HG02885 (cell line): ENCODE measurements around the gene SNX11.

Experiments used
- ATAC-seq: cut with Tn5 transposase; IDR thresholded peaks from one replicate; pipeline ENCODE4 v1.9.1; 2021; ENCODE audit warnings: mild to moderate bottlenecking; ENCODE audit not compliant: unreplicated experiment, poor library complexity

Gene SNX11

GRCh38 chr17:48093341-48094045 lies 14.1 kb upstream of the SNX11 start:
- ATAC-seq: no peak

- no peak for ATAC-seq
Measured at GRCh38 chr17:48095611-48096010, 12.0 kb upstream of the SNX11 start.

GRCh38 chr17:48100160-48100559 lies 7.4 kb upstream of the SNX11 start:
- ATAC-seq: no peak

GRCh38 chr17:48100591-48101011 lies 7.0 kb upstream of the SNX11 start:
- no peak for ATAC-seq

GRCh38 chr17:48101012-48101720 lies 6.4 kb upstream of the SNX11 start, which contains the start of gene CBX1:
TSS of gene CBX1 (minus strand) at chr17:48101478. CDS start at chr17:48077004, 24,474 bp downstream.
- peak; percentile 90 for ATAC-seq

GRCh38 chr17:48102043-48102750 lies 5.4 kb upstream of the SNX11 start:
- no peak for ATAC-seq

- ATAC-seq: no peak
Measured at GRCh38 chr17:48102798-48103715, 4.5 kb upstream of the SNX11 start.

- ATAC-seq: no peak
Measured at GRCh38 chr17:48104440-48104839, 3.1 kb upstream of the SNX11 start.

GRCh38 chr17:48106802-48107136 lies 797 bp upstream of the SNX11 start:
- ATAC-seq: no peak

GRCh38 chr17:48110761-48111160 lies 3.2 kb downstream of the SNX11 start:
- ATAC-seq: no peak

- ATAC-seq: no peak
Measured at GRCh38 chr17:48111937-48112241, 4.3 kb downstream of the SNX11 start.

GRCh38 chr17:48113201-48113676 lies 5.7 kb downstream of the SNX11 start:
- peak; percentile 50 for ATAC-seq

GRCh38 chr17:48121923-48122664 lies 14.5 kb downstream of the SNX11 start:
- no peak for ATAC-seq

GRCh38 chr17:48122665-48123045 lies 15.1 kb downstream of the SNX11 start:
- no peak for ATAC-seq

GRCh38 chr17:48123111-48123510 lies 15.5 kb downstream of the SNX11 start:
- ATAC-seq: no peak

GRCh38 chr17:48123776-48124388 lies 16.3 kb downstream of the SNX11 start:
- no peak for ATAC-seq

GRCh38 chr17:48125829-48126531 lies 18.4 kb downstream of the SNX11 start:
- no peak for ATAC-seq

- no peak for ATAC-seq
Measured at GRCh38 chr17:48126532-48126850, 18.9 kb downstream of the SNX11 start.
